Epithelial cell of esophagus (primary cell): Measurements from ENCODE around the gene ARPC3.
"Not testable (repeated sequence)": the region's sequence is repeated elsewhere in the genome, so short reads cannot be mapped to it uniquely, and the experiment has no call there.

Source experiments
- DNase-seq: peaks from one replicate; pipeline ENCODE4 v3.0.0; 2010; ENCODE audit warnings: low read depth
- H3K4me3 ChIP-seq: 2 replicates; pipeline ENCODE4 v1.5.1; 2011; ENCODE audit warnings: mild to moderate bottlenecking, low read length, control low read depth
- TF ChIP-seq, protein P1 (sequence below): IDR thresholded peaks from 2 replicates; pipeline ENCODE4 v1.5.1; 2011; ENCODE audit warnings: low read depth, mild to moderate bottlenecking, low read length, control low read depth, inconsistent platforms; ENCODE audit not compliant: insufficient read depth; ENCODE audit errors: missing control alignments

The ARPC3 gene

DNA sequence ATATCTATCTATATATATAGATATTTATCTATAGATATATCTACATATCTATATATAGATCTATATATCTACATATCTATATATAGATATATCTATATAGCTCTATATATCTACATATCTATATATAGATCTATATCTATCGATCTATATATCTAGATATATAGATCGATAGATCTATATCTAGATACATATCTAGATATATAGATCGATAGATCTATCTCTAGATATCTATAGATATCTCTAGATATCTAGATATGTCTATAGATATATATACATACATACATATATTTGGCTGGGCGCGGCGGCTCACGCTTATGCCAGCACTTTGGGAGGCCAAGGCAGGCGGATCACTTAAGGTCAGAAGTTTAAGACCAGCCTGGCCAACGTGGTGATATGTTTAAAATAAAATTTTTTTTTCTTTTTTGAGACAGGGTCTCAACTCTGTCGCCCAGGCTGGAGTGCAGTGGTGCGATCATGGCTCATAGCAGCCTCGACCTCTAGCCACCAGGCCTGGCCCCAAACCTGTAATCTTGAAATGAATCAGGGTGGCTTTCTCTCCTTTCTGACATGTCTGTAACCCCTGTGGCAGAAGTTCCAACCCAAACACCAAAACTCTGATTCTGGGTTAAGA lies 18.1 kb downstream of the ARPC3 start:
- peak overlapping the region; percentile 37 for H3K4me3 ChIP-seq
- DNase-seq = no peak
- TF ChIP-seq, protein P1, sequence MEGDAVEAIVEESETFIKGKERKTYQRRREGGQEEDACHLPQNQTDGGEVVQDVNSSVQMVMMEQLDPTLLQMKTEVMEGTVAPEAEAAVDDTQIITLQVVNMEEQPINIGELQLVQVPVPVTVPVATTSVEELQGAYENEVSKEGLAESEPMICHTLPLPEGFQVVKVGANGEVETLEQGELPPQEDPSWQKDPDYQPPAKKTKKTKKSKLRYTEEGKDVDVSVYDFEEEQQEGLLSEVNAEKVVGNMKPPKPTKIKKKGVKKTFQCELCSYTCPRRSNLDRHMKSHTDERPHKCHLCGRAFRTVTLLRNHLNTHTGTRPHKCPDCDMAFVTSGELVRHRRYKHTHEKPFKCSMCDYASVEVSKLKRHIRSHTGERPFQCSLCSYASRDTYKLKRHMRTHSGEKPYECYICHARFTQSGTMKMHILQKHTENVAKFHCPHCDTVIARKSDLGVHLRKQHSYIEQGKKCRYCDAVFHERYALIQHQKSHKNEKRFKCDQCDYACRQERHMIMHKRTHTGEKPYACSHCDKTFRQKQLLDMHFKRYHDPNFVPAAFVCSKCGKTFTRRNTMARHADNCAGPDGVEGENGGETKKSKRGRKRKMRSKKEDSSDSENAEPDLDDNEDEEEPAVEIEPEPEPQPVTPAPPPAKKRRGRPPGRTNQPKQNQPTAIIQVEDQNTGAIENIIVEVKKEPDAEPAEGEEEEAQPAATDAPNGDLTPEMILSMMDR = no peak

DNA sequence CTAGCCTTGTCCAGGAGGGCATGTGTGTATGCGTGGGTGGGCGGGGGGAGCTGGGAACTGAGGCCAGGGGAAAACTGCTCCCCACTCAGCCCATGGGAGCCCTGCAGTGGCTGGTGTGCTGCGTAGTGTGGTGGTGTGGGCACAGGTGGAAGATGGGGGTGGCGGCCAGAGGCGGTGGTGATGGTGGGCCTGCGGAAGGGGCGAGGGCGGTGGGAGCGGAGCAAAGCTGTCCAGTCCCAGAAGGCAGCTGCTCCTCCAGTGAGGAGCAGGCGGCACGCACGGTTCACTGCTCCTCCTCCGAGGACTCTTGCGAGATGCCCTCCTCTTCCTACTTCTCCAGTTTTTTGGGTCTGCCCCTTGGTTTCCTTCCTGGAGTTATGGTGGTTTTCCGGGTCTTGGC lies 20.5 kb downstream of the ARPC3 start:
- H3K4me3 ChIP-seq, DNase-seq: not testable (repeated sequence)

DNA sequence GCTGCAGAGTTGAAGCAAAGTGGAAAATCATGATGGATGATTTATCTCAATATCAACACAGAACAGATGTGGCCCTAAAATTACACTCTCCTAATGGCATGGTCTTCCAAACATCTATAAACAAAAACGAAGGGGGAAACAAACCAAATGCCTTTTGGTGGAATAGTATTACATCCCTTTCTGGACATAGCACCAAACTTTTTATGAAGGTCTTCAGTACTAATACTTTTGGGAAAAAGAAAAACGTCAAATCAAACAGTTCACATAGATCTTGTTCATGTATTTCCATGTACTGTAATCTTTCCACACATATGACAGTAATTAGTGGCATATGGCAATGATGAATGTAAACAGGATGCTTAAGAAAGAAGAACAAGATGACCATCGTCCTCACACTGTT lies 23.7 kb downstream of the ARPC3 start:
- DNase-seq = no peak

DNA sequence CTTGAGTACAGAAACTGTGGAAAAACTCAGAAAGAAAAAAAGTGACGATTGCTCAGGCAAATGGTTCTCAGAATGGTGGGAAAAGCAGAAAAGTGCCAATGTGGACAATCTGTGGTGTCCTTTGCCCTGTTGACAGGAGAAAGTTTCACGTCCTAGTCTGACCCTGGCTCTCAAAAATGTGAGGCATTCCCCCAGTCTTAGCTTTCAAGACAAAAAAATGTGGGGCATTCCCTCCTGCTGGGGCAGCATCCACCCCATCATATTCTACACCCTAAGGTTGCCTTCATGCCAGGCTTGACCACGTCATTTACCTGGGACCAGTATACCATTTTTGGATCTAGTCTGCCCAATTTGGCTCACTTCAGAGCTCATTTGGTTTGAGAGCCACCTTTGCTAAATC lies 25.9 kb downstream of the ARPC3 start:
- no peak for DNase-seq
- H3K4me3 ChIP-seq = no peak overlapping the region
- TF ChIP-seq, protein P1 = no peak

More for the DNA sequence above, 23.7 kb downstream of the ARPC3 start:
- TF ChIP-seq, protein P1 = no peak
- H3K4me3 ChIP-seq = no peak overlapping the region

DNA sequence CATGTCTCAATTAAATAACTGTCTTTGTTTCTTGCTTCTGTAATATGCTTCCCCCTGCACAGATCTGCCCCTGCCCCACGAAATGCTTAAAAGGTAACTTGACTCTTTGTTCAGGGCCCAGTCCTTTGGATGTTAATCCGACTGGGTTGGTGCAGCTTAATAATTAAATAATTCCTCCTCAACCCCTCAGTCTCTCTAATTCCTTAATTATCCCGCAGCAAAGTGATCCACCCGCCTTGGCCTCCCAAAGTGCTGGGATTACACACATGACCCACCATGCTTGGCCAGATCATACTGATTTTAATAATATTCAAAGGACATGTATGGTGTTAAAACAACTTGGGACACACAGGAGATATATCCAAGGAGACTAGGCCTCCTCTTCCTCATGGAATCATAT lies 28.4 kb downstream of the ARPC3 start:
- TF ChIP-seq, protein P1 = no peak
- no peak overlapping the region for H3K4me3 ChIP-seq
- DNase-seq = no peak

DNA sequence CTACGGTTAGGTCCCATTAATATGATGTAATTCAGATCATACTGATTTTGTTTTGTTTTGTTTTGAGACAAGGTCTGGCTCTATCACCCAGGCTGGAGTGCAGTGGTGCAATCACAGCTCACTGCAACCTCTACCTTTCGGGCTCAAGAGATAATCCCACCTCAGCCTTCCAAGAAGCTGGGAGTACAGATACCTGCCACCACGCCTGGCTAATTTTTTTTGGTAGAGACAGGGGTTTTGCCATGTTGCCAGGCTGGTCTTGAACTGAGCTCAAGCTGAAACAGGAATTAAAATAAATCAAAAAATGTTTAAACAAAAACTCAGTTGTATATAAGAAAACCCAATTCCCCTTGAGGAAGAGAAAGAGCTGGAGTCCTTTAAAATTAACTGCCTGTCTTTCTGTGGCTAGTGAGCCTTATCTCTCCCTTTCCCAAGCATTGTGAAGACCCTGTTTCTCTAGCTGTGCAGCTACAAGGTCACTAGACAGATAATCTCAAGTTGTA lies 28.9 kb downstream of the ARPC3 start:
- no peak for DNase-seq
- H3K4me3 ChIP-seq = no peak overlapping the region
- TF ChIP-seq, protein P1 = no peak

DNA sequence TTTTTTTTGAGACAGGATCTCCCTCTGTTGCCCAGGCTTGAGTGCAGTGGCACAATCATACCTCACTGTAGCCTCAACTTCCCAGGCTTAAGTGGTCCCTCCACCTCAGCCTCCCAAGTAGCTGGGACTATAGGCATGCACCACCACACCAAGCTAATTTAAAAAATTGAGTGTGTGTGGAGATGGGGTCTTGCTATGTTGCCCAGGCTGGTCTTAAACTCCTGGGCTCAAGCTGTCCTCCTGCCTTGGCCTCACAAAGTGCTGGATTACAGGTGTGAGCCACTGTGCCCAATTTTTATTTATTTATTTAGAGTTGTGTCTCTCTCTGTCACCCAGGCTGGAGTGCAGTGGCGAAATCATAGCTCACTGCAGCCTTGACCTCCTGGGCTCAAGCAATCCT lies 29.5 kb downstream of the ARPC3 start:
- H3K4me3 ChIP-seq, DNase-seq: not testable (repeated sequence)

DNA sequence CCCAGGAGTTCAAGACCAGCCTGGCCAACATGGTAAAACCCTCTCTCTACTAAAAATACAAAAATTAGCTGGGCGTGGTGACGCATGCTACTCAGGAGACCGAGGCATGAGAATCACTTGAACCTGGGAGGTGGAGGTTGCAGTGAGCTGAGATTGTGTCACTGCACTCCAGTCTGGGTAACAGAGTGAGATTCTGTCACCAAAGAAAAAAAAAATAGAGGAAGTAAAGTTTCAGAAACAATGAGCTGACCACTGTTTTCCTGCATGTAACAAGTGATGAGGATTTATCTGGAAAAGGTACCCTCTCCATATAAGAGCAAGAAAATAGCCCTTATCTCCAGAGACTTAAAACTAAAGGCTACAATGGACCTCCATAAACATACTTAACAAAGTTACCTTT lies 33.0 kb downstream of the ARPC3 start:
- not testable (repeated sequence) for DNase-seq, H3K4me3 ChIP-seq

DNA sequence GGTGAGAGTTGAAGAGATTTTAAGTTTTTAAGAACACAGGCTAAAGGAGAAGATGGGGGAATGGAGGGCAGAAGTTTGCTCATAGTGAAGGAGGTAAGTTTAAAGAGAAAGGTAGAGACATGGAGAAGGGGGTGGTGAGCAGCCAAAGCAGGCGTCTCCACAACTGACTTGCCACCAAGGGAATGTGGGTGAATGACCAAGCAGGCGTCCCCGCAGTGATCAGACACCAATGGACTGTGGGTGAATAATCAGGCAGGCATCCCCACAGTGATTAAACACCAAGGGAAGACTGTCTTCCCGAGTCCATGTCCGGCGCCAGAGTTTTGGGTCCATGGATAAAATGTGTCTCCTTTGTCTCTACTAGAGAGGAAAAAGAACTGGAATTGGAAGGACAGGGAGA lies 40.1 kb downstream of the ARPC3 start:
- DNase-seq, H3K4me3 ChIP-seq: not testable (repeated sequence)

DNA sequence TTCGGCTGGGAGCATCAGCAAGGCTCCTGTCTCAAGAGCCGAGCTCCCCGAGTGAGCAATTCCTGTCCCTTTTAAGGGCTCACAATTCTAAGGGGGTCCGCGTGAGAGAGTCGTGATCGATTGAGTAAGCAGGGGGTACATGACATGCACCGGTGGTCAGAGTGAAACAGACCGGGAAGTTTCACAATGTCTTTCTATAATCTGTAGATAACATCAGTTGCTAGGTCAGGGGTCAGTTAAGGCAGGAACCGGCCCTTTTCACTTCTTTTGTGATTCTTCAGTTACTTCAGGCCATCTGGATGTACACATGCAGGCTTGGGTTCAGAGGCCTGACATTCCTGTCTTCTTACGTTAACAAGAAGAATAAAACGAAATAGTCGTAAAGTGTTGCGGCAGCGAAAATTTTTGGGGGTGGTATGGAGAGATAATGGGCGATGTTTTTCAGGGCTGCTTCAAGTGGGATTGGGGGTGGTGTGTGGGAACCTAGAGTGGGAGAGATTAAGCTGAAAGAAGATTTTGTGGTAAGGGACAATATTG lies 44.9 kb downstream of the ARPC3 start:
- not testable (repeated sequence) for H3K4me3 ChIP-seq, DNase-seq
